Sigmoid colon (tissue), 7 donors: ENCODE results near the gene GAS2L1. TPM values are rescaled to one million over a fixed set of nuclear protein-coding genes. Genes with fewer than 3 reads are reported as not detected.

Source experiments
- DNase-seq: peaks from one replicate; pipeline ENCODE4 v3.0.0-alpha.2; 2019
- H3K27ac ChIP-seq, 4 donors: fragments of 200-600 bp; sonication (generic); one replicate each; pipeline ENCODE4 v1.5.1; 2016 to 2019; ENCODE audit warnings: mild to moderate bottlenecking in 1 of 4
- H3K27me3 ChIP-seq, 3 donors: fragments of 200-600 bp; sonication (generic); one replicate each; pipeline ENCODE4 v1.5.1; 2019; ENCODE audit warnings: mild to moderate bottlenecking in 1 of 3
- H3K36me3 ChIP-seq, 4 donors: fragments of 200-600 bp; sonication (generic); one replicate each; pipeline ENCODE4 v1.5.1; 2016 to 2019
- H3K4me1 ChIP-seq, 4 donors: fragments of 200-600 bp; sonication (generic); one replicate each; pipeline ENCODE4 v1.5.1; 2017 to 2019
- H3K4me3 ChIP-seq, 4 donors: fragments of 200-600 bp; sonication (generic); one replicate each; pipeline ENCODE4 v1.5.1; 2017 to 2019; ENCODE audit warnings: mild to moderate bottlenecking in 2 of 4, moderate library complexity in 1 of 4
- H3K9me3 ChIP-seq, 4 donors: fragments of 200-600 bp in 3 of 4; sonication (generic) in 3 of 4; one replicate each; pipeline versions ENCODE4 v1.5.1 to v1.6.1; 2013 to 2019
- EP300 ChIP-seq, 4 donors: sonication (generic); formaldehyde crosslinking; IDR thresholded peaks; one replicate each; pipeline ENCODE4 v1.6.1; 2017; ENCODE audit warnings: antibody characterized with exemption in 4 of 4
- POLR2A ChIP-seq, 2 donors: fragments of 450-650 bp; IDR thresholded peaks; one replicate each; pipeline ENCODE4 v1.6.1; 2016; ENCODE audit warnings: antibody characterized with exemption in 2 of 2, mild to moderate bottlenecking in 2 of 2, moderate library complexity in 2 of 2
- POLR2AphosphoS5 ChIP-seq, 4 donors: sonication (generic); formaldehyde crosslinking; IDR thresholded peaks; one replicate each; pipeline ENCODE4 v1.6.1; 2017; ENCODE audit warnings: antibody characterized with exemption in 4 of 4
- WGBS, 2 donors: extraction: QIAGEN DNeasy Blood & Tissue Kit; methylation state at CpG; one replicate each; pipeline ENCODE4 v1.1.7; 2013; 5-methylcytosine and 5-hydroxymethylcytosine counted together
- intact Hi-C: fragments of 100-400 bp; cut with DNase I; formaldehyde crosslinking; loops from one replicate; pipeline ENCODE4 v1.15.1; 2023
- polyA plus RNA-seq, 3 donors: library from polyadenylated mRNA; stranded (reverse); fragments of 200-250 nt; gene quantifications; one replicate each; pipeline ENCODE4 v1.2.3, GENCODE V29; 2013
- total RNA-seq, 4 donors: library from RNA; depleted of rRNA; stranded (reverse); fragments of >200 nt; gene quantifications; one replicate each; pipeline ENCODE4 v1.1.0, GENCODE V29; 2016
- TF ChIP-seq, protein P1 (sequence below), 4 experiments: fragments of 450-650 bp in 3 of 4; fragments of 200-600 bp in 1 of 4; IDR thresholded peaks; one replicate each; pipeline ENCODE4 v1.5.1; 2016 to 2019; ENCODE audit warnings: antibody characterized with exemption in 4 of 4, mild to moderate bottlenecking in 3 of 4, moderate library complexity in 2 of 4
- donor health status: healthy with polysubstance abuse.
- donor health status: Bipolar disorder and iron deficiency.
- donor health status: healthy.

Gene GAS2L1
- total and polyA plus RNA-seq, 7 donors: 12.0 to 27.5 (median 22.1) TPM

- no peaks in the 10 kb centered on the region for H3K27me3 ChIP-seq
- intact Hi-C loops: no loop called here
- H3K4me3 ChIP-seq: no peak overlapping the region
- no peak for DNase-seq
- H3K9me3 ChIP-seq: no peaks in the 10 kb centered on the region
- TF ChIP-seq POLR2A (IDR thresholded peaks at IDR 0.05): no peak
- no peak for TF ChIP-seq EP300 (IDR thresholded peaks at IDR 0.05)
- TF ChIP-seq, protein P1, sequence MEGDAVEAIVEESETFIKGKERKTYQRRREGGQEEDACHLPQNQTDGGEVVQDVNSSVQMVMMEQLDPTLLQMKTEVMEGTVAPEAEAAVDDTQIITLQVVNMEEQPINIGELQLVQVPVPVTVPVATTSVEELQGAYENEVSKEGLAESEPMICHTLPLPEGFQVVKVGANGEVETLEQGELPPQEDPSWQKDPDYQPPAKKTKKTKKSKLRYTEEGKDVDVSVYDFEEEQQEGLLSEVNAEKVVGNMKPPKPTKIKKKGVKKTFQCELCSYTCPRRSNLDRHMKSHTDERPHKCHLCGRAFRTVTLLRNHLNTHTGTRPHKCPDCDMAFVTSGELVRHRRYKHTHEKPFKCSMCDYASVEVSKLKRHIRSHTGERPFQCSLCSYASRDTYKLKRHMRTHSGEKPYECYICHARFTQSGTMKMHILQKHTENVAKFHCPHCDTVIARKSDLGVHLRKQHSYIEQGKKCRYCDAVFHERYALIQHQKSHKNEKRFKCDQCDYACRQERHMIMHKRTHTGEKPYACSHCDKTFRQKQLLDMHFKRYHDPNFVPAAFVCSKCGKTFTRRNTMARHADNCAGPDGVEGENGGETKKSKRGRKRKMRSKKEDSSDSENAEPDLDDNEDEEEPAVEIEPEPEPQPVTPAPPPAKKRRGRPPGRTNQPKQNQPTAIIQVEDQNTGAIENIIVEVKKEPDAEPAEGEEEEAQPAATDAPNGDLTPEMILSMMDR (IDR thresholded peaks at IDR 0.05): no peak
- TF ChIP-seq POLR2AphosphoS5 (IDR thresholded peaks at IDR 0.05): no peak
- no peak overlapping the region for H3K27ac ChIP-seq
- H3K36me3 ChIP-seq: peaks cover 0 to 96% (median 52%) of the 10 kb centered on the region in 4 donors
- peaks cover 0 to 12% (median 0%) of the 10 kb centered on the region in 4 donors for H3K4me1 ChIP-seq
- WGBS, 2 donors: 95 to 97% methylated on average over 8 of the region's 8 CpGs
Measured at GRCh38 chr22:29332886-29333496, 26.5 kb downstream of the GAS2L1 start.

DNA sequence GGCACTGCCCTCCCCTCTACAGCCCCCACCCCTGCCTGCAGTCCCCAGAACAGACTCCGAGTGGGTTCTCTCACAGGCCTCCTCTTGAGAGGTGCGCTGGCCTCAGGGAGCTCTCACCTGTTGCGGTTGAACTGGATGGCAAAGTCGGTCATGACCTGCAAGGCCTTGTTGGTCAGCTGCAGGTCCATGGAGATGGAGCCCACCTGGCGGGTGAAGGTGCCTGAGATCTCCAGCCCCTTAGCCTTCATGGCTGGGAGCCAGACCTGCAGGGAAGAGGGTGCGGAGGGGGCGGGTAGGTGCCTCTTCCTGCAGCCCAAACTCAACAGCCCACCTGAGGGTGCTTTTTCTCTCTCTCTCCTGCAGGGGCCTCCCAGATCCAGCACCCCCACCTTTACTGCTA lies 27.7 kb downstream of the GAS2L1 start:
- H3K36me3 ChIP-seq: peaks cover 0 to 96% (median 54%) of the 10 kb centered on the region in 4 donors

DNA sequence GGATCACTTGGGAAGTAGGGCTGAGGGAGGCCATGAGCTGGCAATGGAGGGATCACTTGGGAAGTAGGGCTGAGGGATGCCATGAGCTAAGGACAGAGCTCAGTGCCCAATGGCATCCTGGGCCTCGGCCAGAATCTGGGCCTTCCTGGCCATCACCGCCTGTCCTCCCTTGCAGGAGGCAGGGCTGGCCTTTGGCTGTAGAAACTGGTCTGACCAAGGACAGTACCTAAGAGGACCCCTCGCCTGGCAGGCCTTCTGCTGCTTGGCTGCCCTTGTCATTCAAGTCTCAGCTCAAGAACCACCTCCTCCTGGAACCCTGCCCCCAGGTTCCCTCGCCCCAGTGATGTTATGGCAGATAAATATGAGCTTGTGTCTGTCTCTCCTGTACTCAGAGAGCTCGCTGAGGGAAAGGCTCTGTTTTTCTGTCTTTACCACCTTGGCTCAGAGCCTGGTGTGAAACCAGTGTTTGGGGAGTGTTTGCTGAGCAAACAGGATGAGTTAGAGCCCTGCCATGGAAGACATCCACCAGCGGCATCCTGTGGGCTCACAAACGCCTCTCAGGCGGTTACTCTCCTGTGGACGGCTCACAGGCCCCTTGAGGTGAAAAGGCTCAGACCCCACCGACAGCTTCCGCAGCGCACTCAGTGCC lies 28.4 kb downstream of the GAS2L1 start:
- no peak overlapping the region for H3K27ac ChIP-seq
- H3K4me1 ChIP-seq: peaks cover 0 to 12% (median 0%) of the 10 kb centered on the region in 4 donors
- no peak for DNase-seq
- H3K9me3 ChIP-seq: no peaks in the 10 kb centered on the region
- WGBS, 2 donors: 85 to 92% methylated on average over 12 of the region's 12 CpGs
- intact Hi-C loops: no loop called here
- no peak for TF ChIP-seq POLR2AphosphoS5 (IDR thresholded peaks at IDR 0.05)
- TF ChIP-seq, protein P1 (IDR thresholded peaks at IDR 0.05): no peak
- TF ChIP-seq EP300 (IDR thresholded peaks at IDR 0.05): no peak
- TF ChIP-seq POLR2A (IDR thresholded peaks at IDR 0.05): no peak
- no peaks in the 10 kb centered on the region for H3K27me3 ChIP-seq
- no peak overlapping the region for H3K4me3 ChIP-seq
- peaks cover 0 to 96% (median 57%) of the 10 kb centered on the region in 4 donors for H3K36me3 ChIP-seq

More for the DNA sequence above, 27.7 kb downstream of the GAS2L1 start:
- Histone ChIP-seq H3K27ac (no peak overlapping the region), H3K9me3 (no peaks in the 10 kb centered on the region), H3K4me3 (no peak overlapping the region), H3K27me3 (no peaks in the 10 kb centered on the region), H3K4me1 (peaks cover 0 to 12% (median 0%) of the 10 kb centered on the region in 4 donors)
- TF ChIP-seq POLR2AphosphoS5 (IDR thresholded peaks at IDR 0.05) (no peak), EP300 (IDR thresholded peaks at IDR 0.05) (no peak)
- no peak for DNase-seq
- intact Hi-C loops: no loop called here
- WGBS, 2 donors: 96 to 97% methylated on average over 7 of the region's 7 CpGs

DNA sequence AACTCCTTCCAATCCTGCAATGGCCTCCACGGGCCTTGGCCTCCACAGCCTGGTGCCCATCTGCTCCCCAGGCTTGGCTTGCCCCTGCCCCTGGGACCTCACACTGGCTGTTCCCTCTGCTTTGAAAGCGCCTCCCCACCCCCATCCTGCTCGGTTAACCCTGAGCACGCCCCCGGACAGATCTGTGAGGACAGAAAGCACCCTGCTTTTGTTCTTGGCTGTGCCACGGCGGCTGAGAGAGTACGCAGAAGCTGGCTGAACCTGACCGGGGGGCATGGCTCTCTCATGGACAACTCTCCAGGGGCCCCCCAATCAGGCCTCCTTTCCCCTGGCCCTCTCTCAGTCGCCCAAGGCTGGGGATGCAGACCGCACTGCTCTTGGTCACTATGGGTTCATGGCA lies 29.2 kb downstream of the GAS2L1 start:
- H3K27me3 ChIP-seq: no peaks in the 10 kb centered on the region
- no peaks in the 10 kb centered on the region for H3K9me3 ChIP-seq
- DNase-seq: no peak
- no peak overlapping the region for H3K27ac ChIP-seq
- H3K4me3 ChIP-seq: no peak overlapping the region
- peaks cover 0 to 8% (median 0%) of the 10 kb centered on the region in 4 donors for H3K4me1 ChIP-seq
- no peak for TF ChIP-seq POLR2AphosphoS5 (IDR thresholded peaks at IDR 0.05)
- TF ChIP-seq EP300 (IDR thresholded peaks at IDR 0.05): no peak
- TF ChIP-seq POLR2A (IDR thresholded peaks at IDR 0.05): no peak
- TF ChIP-seq, protein P1 (IDR thresholded peaks at IDR 0.05): no peak
- intact Hi-C loops: no loop called here
- peaks cover 5 to 96% (median 62%) of the 10 kb centered on the region in 4 donors for H3K36me3 ChIP-seq
- WGBS, 2 donors: 95 to 96% methylated on average over 11 of the region's 11 CpGs

DNA sequence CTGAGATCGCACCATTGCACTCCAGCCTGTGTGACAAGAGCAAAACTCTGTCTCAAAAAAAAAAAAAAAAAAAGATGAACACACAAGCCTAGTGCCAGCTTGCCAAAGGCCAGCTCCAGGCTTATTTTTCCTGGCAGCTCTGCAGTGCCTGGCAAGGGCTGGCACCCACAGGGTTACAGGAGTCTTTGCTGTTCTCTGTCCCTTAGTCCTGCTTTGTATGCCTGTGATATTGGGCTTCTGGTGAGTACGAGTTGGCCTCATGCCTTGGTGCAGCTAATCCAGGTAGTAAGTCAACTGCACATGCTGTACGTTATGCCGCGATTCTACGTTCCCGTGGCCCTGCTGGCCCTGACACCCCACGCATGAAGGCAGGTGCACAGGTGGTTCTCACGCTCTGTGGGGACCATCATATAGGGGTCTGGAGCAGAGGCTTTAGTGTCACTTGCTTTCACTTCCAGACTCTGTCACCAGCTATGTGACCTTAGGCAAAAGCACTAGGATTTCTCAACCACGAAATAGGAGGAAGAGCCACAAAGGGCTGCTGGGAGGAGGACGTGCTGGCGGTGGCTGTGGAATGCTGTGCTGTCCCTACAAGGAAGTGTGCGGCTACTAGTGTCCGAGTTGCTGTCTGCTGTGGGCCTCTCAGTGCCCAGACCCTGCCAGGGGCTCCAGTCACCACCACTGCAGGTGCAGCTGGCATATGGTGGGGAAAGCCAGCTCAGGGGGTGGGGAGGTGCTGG lies 30.5 kb downstream of the GAS2L1 start:
- DNase-seq: no peak
- WGBS, 2 donors: 92% methylated on average over 14 of the region's 14 CpGs
- Histone ChIP-seq H3K4me1 (no peaks in the 10 kb centered on the region), H3K4me3 (no peak overlapping the region), H3K36me3 (peaks cover 18 to 98% (median 68%) of the 10 kb centered on the region in 4 donors), H3K27me3 (no peaks in the 10 kb centered on the region), H3K9me3 (no peaks in the 10 kb centered on the region), H3K27ac (no peak overlapping the region)
- TF ChIP-seq EP300 (IDR thresholded peaks at IDR 0.05) (no peak), POLR2A (IDR thresholded peaks at IDR 0.05) (no peak)
- intact Hi-C loops: no loop called here
